ENCODE measurements around the gene DLK1. TPM values are rescaled to one million over a fixed set of nuclear protein-coding genes. Genes with fewer than 3 reads are reported as not detected.

The DLK1 gene
- polyA plus RNA-seq, 1 donor (not counting 4 experiments of a cell fraction or from before 2014, with no cell fraction given): not detected

DNA sequence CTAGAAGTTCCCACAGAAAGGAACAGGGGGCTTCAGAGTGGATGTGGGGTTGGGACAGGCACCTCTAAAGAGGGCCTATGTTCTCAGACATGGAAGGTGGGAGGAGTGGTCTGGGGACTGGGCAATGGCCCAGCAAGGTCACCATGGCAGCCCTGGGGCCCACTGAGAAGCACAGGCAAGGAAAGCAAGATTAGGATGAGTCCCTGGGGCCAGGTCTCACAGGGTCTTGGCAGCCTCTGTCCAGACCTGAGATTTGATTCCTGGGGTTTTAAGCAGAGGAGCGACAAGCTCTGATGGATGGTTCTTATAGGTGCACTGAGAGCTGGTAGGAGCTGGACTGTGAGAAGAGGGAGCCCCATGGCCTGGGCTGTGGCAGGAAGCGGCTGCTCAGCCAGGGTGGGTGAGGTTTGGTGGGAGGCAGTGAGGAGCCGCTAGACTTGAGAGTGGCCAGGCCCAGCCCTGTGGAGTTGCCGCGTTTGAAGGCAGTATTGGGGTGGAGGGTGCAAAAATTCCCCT, 44.0 kb downstream of the DLK1 start:
- no peak overlapping the region for H3K4me2 ChIP-seq (ENCODE audit: control insufficient read depth, extremely low read depth, insufficient read depth, low read depth, low read length)
- no peaks in the 10 kb centered on the region for H3K9me3 ChIP-seq (ENCODE audit: control insufficient read depth, low read depth, low read length)
- peaks cover 40% of the 10 kb centered on the region for H3K27me3 ChIP-seq (ENCODE audit: control insufficient read depth, extremely low read depth, insufficient read depth, low read length)
- no peak overlapping the region for H3K4me3 ChIP-seq (ENCODE audit: control insufficient read depth in 2 of 3, extremely low read depth in 1 of 3, insufficient read depth in 2 of 3, low read depth in 1 of 3, low read length in 3 of 3)
- no peaks in the 10 kb centered on the region for H3K9me1 ChIP-seq (ENCODE audit: control insufficient read depth, extremely low read depth, insufficient read depth, low read length)
- no peaks in the 10 kb centered on the region for H3K4me1 ChIP-seq (ENCODE audit: control insufficient read depth, extremely low read depth, insufficient read depth, low read length)
- H3K36me3 ChIP-seq (ENCODE audit: control insufficient read depth in 2 of 2, extremely low read depth in 1 of 2, insufficient read depth in 2 of 2, low read length in 2 of 2): no peaks in the 10 kb centered on the region
- dilution Hi-C loops (cut with MboI; ENCODE audit: extremely low pct_ligation_motif_present, low sequenced_read_pairs): no loop called here
- no peaks in the 10 kb centered on the region for H3K79me2 ChIP-seq (ENCODE audit: control insufficient read depth, insufficient read depth, low read length)
- no peak overlapping the region for H3K27ac ChIP-seq (ENCODE audit: control insufficient read depth, insufficient read depth, low read length)
- no peak for DNase-seq (ENCODE audit: low read depth, low spot score)
- H2AFZ ChIP-seq (ENCODE audit: control insufficient read depth, low read length): no peak overlapping the region
- FAIRE-seq: no peak
- no peaks in the 10 kb centered on the region for H4K20me1 ChIP-seq (ENCODE audit: control insufficient read depth, extremely low read depth, insufficient read depth, low read length)
- no peak for TF ChIP-seq EZH2 (IDR thresholded peaks at IDR 0.05; ENCODE audit: low read length)
- H3K9ac ChIP-seq (ENCODE audit: control insufficient read depth, extremely low read depth, insufficient read depth, low read length): no peak overlapping the region

DNA sequence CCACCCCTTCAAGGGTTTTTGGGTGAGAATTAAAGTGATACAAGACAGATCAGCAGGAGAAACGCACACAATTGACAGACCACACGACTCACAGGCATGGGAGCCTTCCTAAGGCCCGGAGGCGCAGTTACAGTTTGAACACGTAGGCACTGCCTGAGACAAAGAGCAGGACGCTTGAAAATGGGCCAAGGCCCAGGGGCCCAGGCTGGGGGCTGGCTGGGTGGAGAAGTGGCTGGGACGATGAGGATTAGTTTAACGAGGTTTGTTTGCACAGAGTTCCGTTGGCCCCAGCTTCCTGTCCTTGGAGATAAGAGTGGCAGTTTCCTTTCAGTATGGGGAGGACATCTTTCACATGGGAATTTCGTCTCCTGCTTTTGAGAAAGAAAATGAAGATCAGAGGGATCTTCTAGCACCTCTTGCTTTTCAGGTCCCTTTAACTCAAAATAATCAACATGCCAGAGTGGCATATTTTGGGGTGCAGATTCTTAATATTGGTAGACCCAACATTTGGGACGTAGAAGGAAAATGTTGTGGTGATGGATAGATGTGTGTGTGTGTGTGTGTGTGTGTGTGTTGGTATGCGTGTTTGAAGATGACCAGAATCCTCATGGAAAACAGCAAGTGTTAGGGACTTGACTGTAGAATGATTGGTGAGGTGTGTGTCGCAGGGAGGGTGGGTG, 44.6 kb downstream of the DLK1 start:
- H3K27ac ChIP-seq (ENCODE audit: control insufficient read depth, insufficient read depth, low read length): no peak overlapping the region
- no peak overlapping the region for H3K4me2 ChIP-seq (ENCODE audit: control insufficient read depth, extremely low read depth, insufficient read depth, low read depth, low read length)
- TF ChIP-seq, protein P1, sequence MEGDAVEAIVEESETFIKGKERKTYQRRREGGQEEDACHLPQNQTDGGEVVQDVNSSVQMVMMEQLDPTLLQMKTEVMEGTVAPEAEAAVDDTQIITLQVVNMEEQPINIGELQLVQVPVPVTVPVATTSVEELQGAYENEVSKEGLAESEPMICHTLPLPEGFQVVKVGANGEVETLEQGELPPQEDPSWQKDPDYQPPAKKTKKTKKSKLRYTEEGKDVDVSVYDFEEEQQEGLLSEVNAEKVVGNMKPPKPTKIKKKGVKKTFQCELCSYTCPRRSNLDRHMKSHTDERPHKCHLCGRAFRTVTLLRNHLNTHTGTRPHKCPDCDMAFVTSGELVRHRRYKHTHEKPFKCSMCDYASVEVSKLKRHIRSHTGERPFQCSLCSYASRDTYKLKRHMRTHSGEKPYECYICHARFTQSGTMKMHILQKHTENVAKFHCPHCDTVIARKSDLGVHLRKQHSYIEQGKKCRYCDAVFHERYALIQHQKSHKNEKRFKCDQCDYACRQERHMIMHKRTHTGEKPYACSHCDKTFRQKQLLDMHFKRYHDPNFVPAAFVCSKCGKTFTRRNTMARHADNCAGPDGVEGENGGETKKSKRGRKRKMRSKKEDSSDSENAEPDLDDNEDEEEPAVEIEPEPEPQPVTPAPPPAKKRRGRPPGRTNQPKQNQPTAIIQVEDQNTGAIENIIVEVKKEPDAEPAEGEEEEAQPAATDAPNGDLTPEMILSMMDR (optimal IDR thresholded peaks at IDR 0.05 in 1 of 3, IDR thresholded peaks at IDR 0.05 in 1 of 3, conservative IDR thresholded peaks at IDR 0.05 in 1 of 3; ENCODE audit: extremely low read depth in 1 of 3, insufficient read depth in 2 of 3, low read length in 3 of 3): no peak
- no peak for TF ChIP-seq EZH2 (IDR thresholded peaks at IDR 0.05; ENCODE audit: low read length)
- no peak overlapping the region for H2AFZ ChIP-seq (ENCODE audit: control insufficient read depth, low read length)
- DNase-seq (ENCODE audit: low read depth, low spot score) (no peak), FAIRE-seq (no peak)
- no peaks in the 10 kb centered on the region for H3K79me2 ChIP-seq (ENCODE audit: control insufficient read depth, insufficient read depth, low read length)
- no peaks in the 10 kb centered on the region for H4K20me1 ChIP-seq (ENCODE audit: control insufficient read depth, extremely low read depth, insufficient read depth, low read length)
- H3K27me3 ChIP-seq (ENCODE audit: control insufficient read depth, extremely low read depth, insufficient read depth, low read length): peaks cover 37% of the 10 kb centered on the region
- no peaks in the 10 kb centered on the region for H3K36me3 ChIP-seq (ENCODE audit: control insufficient read depth in 2 of 2, extremely low read depth in 1 of 2, insufficient read depth in 2 of 2, low read length in 2 of 2)
- dilution Hi-C loops (cut with MboI; ENCODE audit: extremely low pct_ligation_motif_present, low sequenced_read_pairs): no loop called here
- no peak overlapping the region for H3K9ac ChIP-seq (ENCODE audit: control insufficient read depth, extremely low read depth, insufficient read depth, low read length)
- H3K4me3 ChIP-seq (ENCODE audit: control insufficient read depth in 2 of 3, extremely low read depth in 1 of 3, insufficient read depth in 2 of 3, low read depth in 1 of 3, low read length in 3 of 3): no peak overlapping the region
- no peaks in the 10 kb centered on the region for H3K9me1 ChIP-seq (ENCODE audit: control insufficient read depth, extremely low read depth, insufficient read depth, low read length)
- no peaks in the 10 kb centered on the region for H3K9me3 ChIP-seq (ENCODE audit: control insufficient read depth, low read depth, low read length)
- H3K4me1 ChIP-seq (ENCODE audit: control insufficient read depth, extremely low read depth, insufficient read depth, low read length): no peaks in the 10 kb centered on the region
